Activated CD8-positive, alpha-beta memory T cell treated with anti-CD3 and anti-CD28 coated beads, Interleukin-2, amount 50 U/mL, for 1 hour (primary cell): ENCODE results near the gene PFKM.
"Not testable (repeated sequence)": the region's sequence is repeated elsewhere in the genome, so short reads cannot be mapped to it uniquely, and the experiment has no call there.

Experiments used
- DNase-seq: peaks from one replicate; pipeline ENCODE4 v3.0.0-alpha.2; 2020; ENCODE audit errors: extremely low read depth

PFKM gene

DNA sequence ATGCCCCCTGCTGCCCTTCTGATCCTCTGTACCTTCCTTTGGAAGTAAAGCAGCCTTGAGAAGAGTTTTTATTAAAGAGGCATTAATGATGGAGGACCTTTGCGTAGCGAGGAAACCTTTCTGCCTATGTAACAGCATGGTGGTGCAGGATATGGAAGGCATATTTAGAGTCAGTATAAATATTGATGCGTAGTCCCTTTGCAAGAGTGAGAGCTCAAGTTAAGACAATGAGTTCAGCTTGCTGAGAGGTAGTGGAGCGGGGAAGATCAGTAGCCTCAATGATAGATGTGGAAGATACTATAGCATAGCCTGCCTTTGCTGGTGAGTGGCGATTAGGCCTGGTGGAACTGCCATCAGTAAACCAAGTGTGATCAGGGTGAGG, 7.9 kb upstream of the PFKM start:
- DNase-seq: not testable (repeated sequence)

DNA sequence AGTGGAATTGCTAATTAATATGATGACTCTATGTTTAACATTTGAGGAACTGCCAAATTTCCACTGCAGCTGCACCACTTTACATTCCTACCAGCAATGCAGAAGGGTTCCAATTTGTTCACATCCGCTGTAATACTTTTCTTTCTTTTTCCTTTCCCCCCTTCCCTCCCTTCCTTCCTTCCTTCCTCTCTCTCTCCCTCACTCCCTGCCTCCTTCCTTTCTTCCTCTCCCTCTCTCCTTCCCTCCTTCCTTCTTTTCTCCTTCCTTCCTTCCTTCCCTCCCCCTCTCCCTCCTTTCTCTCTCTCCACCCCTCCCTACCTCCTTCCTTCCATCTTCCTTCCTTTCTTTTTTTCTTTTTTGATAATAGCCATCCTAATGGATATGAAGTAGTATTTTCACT, 3.2 kb upstream of the PFKM start:
- no peak for DNase-seq

DNA sequence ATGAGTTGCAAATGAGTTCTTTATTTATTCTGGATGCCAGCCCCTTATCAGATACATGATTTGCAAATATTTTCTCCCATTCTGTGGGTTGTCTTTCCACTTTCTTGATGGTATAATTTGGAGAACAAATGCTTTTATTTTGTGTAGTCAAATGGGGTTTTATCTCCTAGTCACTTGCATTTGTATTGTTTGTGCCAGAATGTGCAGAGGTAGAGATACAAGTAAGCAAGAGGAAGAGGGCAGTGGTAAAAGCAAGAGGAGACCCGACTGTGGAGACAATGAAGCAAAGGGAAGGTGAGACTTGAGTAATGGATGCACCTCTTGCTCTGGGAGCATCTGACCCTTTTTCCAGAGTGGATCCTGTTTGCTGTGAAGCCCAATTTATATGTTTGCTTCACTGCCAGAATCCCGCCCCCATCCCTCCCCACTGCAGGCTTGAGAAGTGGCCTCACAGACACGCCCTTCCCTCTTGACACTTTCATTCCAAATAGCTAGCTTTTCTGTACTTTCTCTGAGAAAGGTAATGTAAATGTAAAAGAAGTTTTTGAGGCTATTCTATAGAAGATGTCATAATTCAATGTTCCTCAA, 786 bp upstream of the PFKM start:
- no peak for DNase-seq

DNA sequence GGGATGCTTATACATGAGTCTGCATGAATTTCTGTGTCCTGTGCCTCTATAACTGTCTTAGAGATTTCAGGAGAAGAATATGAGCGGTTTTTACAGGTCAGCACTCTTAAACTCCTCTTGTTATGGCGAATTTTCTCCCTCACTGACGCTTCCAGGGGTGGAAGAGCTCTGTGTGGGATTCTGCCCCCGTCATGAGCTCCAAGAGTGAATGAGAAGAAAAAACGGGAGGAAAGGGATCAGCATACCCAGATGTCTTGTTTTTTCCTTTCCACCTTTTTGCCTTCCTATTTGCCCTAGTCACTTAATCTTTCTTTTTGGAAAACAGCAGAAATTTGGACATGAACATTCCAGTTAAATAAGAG, 651 bp downstream of the PFKM start:
- no peak for DNase-seq

DNA sequence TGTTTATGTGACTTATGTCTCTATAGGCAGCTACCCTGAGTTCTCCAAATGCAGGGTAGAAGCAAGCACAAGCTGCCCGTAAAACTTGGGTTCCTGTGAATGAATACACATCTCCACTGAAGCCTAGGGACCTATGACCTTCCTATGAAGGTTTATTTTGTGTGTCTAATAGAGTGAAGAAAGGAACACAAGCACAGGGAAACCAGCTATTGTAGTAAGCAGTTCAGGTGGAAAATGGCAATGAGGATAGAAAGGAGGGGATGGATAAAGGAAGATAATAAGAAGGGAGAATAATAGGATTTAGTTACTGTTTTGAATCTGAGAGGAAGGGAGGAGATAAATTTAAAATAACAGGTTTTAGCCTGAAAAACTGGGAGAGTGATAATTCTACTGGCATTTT, 2.4 kb downstream of the PFKM start:
- DNase-seq: no peak

DNA sequence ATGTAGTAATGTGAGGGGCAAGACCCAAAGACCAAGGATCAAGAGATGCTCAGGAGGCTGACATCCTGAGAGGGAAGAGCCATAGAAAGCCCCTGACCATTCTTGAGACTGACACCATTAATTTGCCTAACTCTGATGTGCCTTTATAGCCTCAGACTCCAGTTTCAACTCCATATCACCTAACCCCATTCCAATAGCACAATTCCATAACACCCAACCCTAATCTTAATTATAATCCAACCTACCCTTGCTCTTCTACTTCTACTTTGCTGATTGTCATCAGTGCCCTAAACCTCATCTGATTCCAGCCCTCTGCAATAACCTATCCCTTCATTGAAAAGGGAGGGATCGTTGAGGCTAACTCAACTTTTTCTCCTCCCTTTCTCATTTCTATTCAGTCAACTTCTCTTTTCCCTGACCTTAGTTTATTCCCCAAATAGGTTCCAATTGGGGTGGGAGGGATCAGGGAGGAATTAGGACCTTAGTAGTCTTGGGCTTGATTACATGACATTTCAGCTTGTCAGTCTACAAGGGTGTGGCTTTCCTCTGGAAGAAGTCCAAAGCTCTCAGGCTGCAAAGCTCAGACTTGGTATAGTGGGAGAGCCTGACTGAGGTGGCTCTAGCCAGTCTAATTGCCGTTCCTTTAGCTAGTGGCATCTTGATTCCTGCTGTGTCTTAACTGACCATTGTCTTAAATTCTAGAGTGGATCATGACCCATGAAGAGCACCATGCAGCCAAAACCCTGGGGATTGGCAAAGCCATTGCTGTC, 3.1 kb downstream of the PFKM start:
- DNase-seq: no peak

DNA sequence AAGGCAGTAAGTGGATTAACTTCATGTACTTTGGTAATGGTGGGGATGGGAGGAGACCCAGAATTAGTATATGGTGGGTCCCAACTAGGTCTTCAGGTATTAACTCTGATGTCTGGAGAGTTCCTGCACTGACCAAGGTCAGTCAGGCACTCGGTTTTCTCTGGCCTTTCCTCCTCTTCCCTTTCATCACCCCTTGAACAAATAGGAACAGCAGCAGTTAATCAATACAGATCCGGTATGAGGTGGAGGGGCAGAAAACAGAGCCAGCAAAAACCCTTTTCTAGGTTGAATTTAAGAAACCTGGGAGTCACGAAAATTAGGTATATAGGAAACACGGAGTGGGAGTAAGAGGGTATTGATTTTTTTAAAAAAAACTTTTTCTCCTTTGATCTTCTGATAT, 4.0 kb downstream of the PFKM start:
- DNase-seq: no peak

DNA sequence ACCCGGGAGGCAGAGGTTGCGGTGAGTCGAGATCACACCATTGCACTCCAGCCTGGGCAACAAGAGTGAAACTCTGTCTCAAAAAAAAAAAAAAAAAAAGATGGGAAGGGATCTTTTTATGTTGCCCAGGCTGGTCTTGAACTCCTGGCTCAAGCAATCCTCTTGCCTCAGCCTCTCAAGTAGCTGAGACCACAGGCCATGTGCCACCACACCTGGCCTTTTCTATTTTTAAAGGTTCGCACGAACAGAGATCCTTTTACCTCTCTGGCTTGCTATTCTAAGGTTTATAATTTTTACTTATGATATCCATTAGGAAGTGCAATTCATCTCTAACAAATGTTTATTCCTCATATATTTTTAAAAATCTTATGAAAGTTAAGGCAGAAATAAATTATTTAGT, 6.4 kb downstream of the PFKM start:
- DNase-seq: not testable (repeated sequence)

DNA sequence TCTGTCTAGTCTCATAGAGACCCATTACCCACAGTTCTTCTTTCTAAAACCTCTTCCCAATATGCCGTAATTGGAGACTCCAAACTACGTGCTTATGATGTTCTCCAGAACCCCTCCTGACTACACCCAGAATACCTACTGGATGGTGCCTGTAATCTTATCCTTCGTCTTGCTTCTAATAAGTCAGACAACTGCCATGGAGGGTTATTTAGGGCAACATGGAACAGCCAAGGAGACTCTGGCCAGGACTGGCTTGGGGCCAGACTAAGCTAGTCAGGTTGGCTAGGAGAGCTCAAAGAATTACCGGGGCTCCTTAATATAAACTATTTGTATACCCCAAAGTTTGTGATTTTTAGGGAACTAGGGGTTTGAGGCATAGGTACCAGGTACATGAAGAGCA, 6.8 kb downstream of the PFKM start:
- no peak for DNase-seq

DNA sequence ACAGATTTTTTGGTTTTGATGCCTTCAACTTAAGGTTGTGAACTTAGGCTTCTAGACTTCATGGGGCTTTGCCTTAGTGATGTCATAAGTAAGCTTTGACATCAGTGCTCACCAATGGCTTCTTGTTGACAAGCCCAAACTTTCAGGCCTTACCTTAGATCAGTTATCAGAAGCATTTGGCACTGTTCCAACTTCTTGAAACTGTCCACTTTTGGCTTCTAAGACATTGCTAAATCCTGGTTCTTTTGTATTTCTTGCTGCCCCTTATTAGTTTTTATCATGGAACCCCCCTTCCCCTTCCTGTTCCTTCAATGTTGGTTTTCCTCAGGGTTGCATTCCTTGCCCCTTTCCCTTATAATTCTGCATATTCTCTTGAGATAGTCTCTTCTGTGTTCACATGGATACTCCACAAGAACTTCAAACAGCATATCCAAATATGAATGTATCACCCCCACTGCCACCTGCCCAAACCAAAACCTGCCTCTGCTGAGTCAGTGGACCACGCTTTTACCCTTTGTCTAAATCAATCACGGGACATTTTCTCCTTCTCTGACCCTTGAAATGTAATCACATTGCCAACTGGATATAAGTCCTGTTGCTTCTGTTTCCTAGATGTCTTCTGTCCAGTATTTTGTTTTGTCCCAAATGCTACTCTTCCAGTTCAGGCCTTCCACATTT, 7.9 kb downstream of the PFKM start:
- DNase-seq: no peak

DNA sequence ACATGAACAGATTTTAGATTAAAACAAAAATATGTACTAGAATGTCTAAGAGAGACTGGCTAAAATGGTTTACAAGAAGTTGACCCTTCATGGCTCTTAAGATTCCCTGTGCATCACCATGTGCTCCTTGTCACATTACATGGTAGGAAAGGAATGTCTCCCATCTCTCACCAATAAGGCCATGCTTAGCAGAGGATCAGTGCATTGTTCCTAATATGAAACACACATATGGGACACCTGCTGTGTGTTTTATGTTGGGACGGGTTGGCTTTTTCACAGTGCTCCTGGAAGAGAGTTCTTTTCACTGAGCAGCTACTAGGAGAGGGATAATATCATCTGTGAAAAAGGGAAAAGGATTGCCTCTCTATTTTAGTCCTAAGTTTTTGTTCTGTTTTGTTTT, 9.6 kb downstream of the PFKM start:
- no peak for DNase-seq

DNA sequence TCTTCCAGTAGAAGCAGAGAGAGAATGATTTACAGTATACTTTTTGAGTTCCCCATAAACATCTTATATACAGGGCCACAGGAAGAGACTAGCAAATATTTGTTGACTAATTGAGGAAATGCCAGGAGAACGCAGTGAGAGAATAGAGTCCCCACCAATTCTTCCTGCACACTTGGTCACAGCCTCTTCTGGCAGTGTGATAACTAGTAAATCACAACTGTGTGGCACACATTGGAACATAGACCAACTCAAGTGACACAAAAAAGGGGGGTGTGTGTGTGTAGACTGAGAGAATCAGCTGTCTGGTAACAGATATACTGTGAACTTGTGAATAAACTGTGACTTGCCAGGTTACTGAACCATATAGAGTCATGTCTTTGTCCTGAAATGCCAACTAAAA, 10.2 kb downstream of the PFKM start:
- no peak for DNase-seq

DNA sequence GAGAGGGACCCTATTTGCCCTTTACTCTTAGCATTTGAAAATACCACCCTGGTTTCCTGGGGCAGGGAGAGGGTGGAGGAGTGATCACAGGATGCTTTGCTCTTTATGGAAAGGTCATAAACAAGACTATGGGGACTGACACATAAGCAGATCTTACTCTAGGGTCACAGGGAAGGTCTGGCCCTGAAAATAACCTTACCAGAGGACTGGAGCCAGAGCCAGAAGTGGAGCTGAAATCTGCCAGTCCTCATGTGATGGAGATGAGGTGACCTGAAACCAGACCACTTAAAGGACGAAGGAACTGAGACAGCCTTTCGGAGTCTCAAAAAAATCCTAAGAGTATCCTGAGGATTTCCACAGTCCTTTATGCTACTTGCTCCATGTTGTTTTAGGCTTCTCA, 12.4 kb downstream of the PFKM start:
- DNase-seq: no peak

DNA sequence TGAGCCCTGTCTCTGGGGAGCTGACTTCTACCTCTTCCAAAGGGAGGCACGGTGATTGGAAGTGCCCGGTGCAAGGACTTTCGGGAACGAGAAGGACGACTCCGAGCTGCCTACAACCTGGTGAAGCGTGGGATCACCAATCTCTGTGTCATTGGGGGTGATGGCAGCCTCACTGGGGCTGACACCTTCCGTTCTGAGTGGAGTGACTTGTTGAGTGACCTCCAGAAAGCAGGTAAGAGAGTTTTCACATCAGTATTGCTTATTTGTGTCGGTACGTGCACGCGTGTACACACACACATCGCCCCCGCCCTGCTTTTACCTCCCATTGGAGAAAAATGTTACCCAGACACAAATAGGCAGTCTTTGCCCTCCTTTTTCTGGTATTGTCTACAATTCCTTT, 13.7 kb downstream of the PFKM start:
- DNase-seq: no peak

DNA sequence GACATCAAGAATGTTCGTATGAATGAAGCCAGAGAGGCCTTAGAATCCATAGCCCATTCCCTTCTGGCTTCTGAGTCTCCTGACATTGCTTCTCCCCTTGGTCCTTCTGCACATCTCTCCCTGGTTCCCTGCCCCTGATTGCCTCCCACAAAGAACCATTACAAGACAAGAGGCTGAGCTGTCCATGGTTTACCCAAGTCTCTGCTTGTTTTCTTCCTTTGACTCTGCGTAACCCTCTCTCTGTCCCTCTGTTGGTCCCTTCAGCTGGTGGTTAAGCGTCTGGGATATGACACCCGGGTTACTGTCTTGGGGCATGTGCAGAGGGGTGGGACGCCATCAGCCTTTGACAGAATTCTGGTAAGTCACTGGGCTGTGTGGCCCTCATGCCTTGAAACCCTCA, 15.9 kb downstream of the PFKM start:
- no peak for DNase-seq

DNA sequence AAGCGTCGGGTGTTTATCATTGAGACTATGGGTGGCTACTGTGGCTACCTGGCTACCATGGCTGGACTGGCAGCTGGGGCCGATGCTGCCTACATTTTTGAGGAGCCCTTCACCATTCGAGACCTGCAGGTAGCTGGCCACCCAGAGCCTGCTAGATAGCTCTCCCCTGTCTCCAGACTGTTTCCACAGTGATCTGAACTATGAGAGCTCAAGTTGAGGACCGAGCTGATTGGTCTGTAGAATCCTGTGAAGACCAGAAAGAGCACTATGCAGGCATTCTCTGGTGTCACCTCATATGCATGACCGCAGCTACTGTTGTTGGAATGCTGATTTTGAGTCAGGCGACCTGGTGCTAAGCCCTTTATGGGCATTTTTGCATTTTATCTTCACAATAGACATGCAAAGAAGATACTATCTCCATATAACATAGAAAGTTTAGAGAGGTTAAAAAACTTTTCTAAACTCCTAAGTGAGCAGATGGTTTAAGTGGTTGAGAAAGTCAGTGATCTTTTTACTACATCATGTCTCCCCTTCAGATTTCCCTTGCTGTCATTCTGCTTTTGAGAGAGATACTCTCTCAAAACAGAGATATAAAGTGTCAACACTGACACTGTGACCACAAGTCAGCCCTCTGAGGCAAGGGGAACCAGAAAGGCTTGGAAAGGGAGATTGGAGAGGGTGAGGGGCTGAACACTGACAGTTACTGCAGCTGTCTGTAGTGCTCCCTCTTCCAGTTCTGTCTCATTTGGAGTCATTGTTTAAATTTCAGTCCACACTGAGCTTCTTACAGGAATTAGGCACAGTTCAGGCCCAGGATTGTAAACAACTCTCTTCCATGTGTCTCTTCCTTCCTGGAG, 23.9 kb downstream of the PFKM start:
- no peak for DNase-seq

DNA sequence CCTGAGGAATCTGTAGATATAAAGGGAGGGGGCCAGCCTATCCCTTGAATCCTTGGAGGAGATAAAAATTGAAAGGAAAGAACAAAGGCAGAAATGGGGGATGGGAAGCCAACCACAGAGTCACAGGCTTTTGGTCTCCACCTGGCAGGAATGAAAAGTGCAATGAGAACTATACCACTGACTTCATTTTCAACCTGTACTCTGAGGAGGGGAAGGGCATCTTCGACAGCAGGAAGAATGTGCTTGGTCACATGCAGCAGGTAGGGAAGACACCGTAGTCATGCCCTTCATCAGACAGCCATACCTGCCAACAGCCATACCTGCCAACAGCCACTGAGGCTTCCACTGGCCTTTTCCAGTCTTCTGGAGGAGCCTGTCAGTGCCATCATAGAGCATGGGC, 24.7 kb downstream of the PFKM start:
- no peak for DNase-seq

DNA sequence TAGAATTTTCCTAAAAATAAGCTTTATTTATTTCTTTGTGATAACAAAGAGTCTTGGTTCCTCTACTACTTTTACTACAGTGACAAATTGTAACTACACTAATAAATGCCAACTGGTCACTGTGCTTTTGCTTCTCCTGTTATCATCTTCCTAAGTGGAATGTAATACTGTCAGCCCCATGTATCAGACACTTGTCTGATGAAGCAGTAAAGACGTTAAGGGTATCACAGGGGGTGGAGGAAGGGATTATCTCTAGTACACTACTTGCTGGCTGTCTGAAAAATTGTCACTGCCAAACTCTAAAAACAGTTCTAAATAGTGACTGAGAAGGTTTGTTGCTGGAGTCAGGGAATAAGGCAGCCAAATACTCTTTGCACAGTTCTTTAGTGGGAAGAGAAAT, 26.8 kb downstream of the PFKM start:
- no peak for DNase-seq

DNA sequence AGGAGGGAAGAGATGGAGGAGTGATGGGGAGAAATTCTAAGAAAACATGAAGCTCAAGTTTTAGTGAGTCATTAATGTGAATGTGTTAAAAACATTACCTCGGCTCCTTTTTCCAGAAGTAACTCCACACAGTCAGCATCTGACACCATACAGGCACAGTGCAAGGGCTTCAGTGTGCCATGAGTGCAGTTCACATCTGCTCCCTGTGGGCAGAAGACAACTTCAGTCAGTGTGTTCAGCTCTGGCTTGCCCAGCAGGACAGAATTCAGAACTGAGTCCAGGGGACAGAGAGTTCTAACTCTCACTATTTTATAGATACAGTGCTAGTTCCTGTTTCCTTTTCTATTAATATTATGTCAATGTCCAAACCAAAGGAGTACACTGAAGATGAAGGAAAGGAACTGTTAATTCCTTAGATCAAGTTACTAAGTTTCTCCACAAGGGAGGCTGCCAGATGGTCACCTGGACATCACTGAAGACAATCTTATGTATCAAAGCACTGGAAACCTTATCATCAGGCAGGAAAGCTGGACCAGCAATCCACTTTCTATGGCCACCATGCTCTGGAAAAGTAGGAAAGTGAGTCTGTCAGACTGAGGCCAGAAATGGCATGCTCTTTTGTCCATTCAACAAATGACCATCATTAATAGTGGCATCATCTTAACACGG, 32.1 kb downstream of the PFKM start:
- no peak for DNase-seq

DNA sequence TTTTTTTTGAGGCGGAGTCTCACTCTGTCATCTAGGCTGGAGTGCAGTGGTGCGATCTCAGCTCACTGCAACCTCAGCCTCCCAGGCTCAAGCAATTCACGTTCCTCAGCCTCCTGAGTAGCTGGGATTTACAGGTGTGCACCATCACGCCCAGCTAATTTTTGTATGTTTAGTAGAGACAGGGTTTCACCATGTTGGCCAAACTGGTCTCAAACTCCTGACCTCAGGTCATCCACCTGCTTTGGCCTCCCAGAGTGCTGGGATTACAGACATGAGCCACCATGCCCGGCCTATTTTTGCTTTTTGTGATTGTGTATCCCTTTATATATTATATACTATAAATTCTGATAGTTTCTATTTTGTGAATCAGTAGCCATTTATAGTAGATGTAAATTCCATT, 36.6 kb downstream of the PFKM start:
- not testable (repeated sequence) for DNase-seq

DNA sequence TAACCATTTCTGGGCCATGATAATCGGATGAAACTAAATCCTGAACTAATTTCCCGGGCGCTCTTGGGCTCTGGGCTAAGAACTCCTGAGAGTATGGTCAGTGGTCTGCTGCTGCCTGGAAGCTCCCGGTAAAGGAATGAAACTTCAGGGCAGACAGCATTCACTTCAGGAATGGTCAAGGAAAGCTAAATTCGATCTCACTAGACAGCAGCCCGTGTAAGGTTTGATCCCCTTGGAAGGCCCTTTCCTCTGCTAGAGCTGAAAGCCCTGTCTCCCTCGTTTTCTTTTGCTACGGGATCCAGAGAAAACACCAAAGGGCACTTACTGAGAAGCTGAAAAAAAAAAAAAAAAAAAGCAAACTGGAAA, 37.5 kb downstream of the PFKM start:
- DNase-seq: no peak
